Erythroblast (primary cell): ENCODE results near the gene SLC2A5.

ENCODE experiments used
- GATA1 ChIP-seq: IDR thresholded peaks from 2 replicates; pipeline ENCODE4 v1.6.1; 2011; ENCODE audit warnings: low read depth, mild to moderate bottlenecking, control low read depth, low read length, moderate library complexity
- POLR2A ChIP-seq: IDR thresholded peaks from 2 replicates; pipeline ENCODE4 v1.6.1; 2011; ENCODE audit warnings: mild to moderate bottlenecking, low read length

DNA sequence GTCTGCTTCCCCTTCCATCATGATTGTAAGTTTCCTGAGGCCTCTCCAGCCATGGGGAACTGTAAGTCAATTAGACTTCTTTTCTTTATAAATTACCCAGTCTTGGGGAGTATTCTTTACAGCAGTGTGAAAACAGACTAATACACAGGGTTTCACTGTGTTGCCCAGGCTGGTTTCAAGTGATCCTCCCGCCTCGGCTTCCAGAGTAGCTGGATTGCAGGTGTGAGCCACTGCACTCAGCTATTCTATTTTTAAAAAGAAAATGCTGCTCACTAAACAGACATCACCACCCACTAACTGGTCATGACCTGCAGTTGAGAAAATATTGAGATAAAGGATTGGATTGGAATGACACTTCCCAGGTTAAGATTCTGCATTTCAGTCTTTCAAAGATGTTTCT is 22.4 kb downstream of the SLC2A5 start:
- TF ChIP-seq POLR2A (no peak), GATA1 (no peak)
